Motor neuron (in vitro differentiated cells): ENCODE results near the gene NOL12. TPM values are rescaled to one million over a fixed set of nuclear protein-coding genes. Genes with fewer than 3 reads are reported as not detected.

Source experiments
- ATAC-seq, 8 experiments: fragments of 200-7000 bp; cut with Tn5 transposase; replicated peaks in 6 of 8; 2 replicates each; pipeline ENCODE4 v1.8.0; 2021; ENCODE audit warnings: mild to moderate bottlenecking in 8 of 8, moderate library complexity in 8 of 8
- H3K27ac ChIP-seq, 2 donors: fragments of 250-450 bp; sonication (Bioruptor Pico); 2 replicates each; pipeline ENCODE4 v1.9.0; 2021; ENCODE audit warnings: antibody characterized with exemption in 2 of 2, mild to moderate bottlenecking in 2 of 2, moderate library complexity in 1 of 2
- H3K4me1 ChIP-seq, 2 donors: fragments of 250-450 bp; sonication (Bioruptor Pico); replicated peaks in 1 of 2; 2 replicates each; pipeline ENCODE4 v1.6.1; 2021; ENCODE audit warnings: antibody characterized with exemption in 2 of 2, mild to moderate bottlenecking in 2 of 2, moderate library complexity in 1 of 2
- H3K4me3 ChIP-seq, 5 donors: fragments of 250-450 bp; sonication (Bioruptor Pico); 2 replicates each; pipeline ENCODE4 v1.9.0; 2021; ENCODE audit warnings: antibody characterized with exemption in 5 of 5, mild to moderate bottlenecking in 5 of 5, moderate library complexity in 4 of 5
- WGBS, 10 experiments: fragments of 450-650 bp; shearing (Covaris generic); methylation state at CpG; one replicate each; pipeline ENCODE4 v1.0.0; 2022; 5-methylcytosine and 5-hydroxymethylcytosine counted together
- in situ Hi-C, 9 experiments: fragments of 400-800 bp; cut with MboI; loops; one replicate each; pipeline ENCODE4 v1.15.0; 2021; ENCODE audit warnings: low sequenced_read_pairs in 9 of 9, low pct_unique_long_range_greater_than_20kb in 2 of 9; ENCODE audit not compliant: unreplicated experiment in 9 of 9
- total RNA-seq, 8 experiments: library from RNA; unstranded; fragments of 300-600 nt; gene quantifications; 2 replicates each; pipeline versions ENCODE4 v1.2.3 to v1.2.4, GENCODE V29; 2022

Gene NOL12
- 10 to 100 TPM; 16.4 to 41.8 (median 26.6) TPM for total RNA-seq

- Histone ChIP-seq H3K4me3 (peak within 1 kb of the TSS; percentile 96 to 99 (median 99)), H3K27ac (peak within 1 kb of the TSS; percentile 99), H3K4me1 (peaks cover 2 to 5% of the 10 kb centered on the region in 2 donors)
- in situ Hi-C loops: no loop called here
- WGBS, 10 experiments: 0 to 27% (median 6%) methylated on average over 2 to 24 of the region's 62 CpGs; no CpG with 5 or more reads in 1 of the 10 experiments
- ATAC-seq: peak; percentile 83 to 93 (median 90)
These were observed at the start of gene NOL12 for GRCh38 chr22:37686002-37686982. Gene NOL12, plus strand, starts transcription at chr22:37686343. Its CDS starts 50 bp downstream, at chr22:37686393.

GRCh38 chr22:37636949-37637273 is 49.2 kb upstream of the NOL12 start:
- in situ Hi-C loops: no loop called here
- H3K4me1 ChIP-seq: peaks cover 33 to 67% of the 10 kb centered on the region in 2 donors
- no peak overlapping the region for H3K4me3 ChIP-seq
- H3K27ac ChIP-seq: peak overlapping the region in 1 of 2 donors; percentile 91
- WGBS, 10 experiments: 0 to 100% (median 60%) methylated on average over 1 to 2 of the region's 3 CpGs; no CpG with 5 or more reads in 4 of the 10 experiments
- ATAC-seq: no peak

- Histone ChIP-seq H3K27ac (peak overlapping the region in 1 of 2 donors; percentile 19), H3K4me1 (peaks cover 30 to 57% of the 10 kb centered on the region in 2 donors), H3K4me3 (no peak overlapping the region)
- 50 to 100% (median 93%) methylated on average over 1 to 4 of the region's 11 CpGs; no CpG with 5 or more reads in 6 of the 10 experiments for WGBS, 10 experiments
- ATAC-seq: peak in 3 of 8 experiments; percentile 9 to 45 (median 37)
- in situ Hi-C loops: no loop called here
These were observed 47.6 kb upstream of the NOL12 start for GRCh38 chr22:37638391-37639069.

- peak within 1 kb of the TSS; percentile 20 to 35 (median 31) for H3K4me3 ChIP-seq
- WGBS, 10 experiments: 64 to 100% (median 100%) methylated on average over 1 to 4 of the region's 57 CpGs; no CpG with 5 or more reads in 7 of the 10 experiments
- peak; percentile 7 to 70 (median 52) for ATAC-seq
- H3K4me1 ChIP-seq: peaks cover 23 to 50% of the 10 kb centered on the region in 2 donors
- H3K27ac ChIP-seq: peak within 1 kb of the TSS in 1 of 2 donors; percentile 48
- in situ Hi-C loops: no loop called here
These were observed 46.9 kb upstream of the NOL12 start, which contains the start of gene SH3BP1 for GRCh38 chr22:37639070-37639760. Gene SH3BP1, plus strand, starts transcription at chr22:37639669. Its CDS starts 119 bp downstream, at chr22:37639788.

GRCh38 chr22:37639771-37640590 is 46.2 kb upstream of the NOL12 start:
- peak in 5 of 8 experiments; percentile 2 to 21 (median 15) for ATAC-seq
- in situ Hi-C loops: no loop called here
- WGBS, 10 experiments: 0% methylated on average over 2 of the region's 27 CpGs; no CpG with 5 or more reads in 9 of the 10 experiments
- peak overlapping the region in 1 of 2 donors; percentile 48 for H3K27ac ChIP-seq
- H3K4me1 ChIP-seq: peaks cover 15 to 43% of the 10 kb centered on the region in 2 donors
- H3K4me3 ChIP-seq: peak overlapping the region; percentile 20 to 35 (median 31)

- 83% methylated on average over 1 of the region's 24 CpGs; no CpG with 5 or more reads in 9 of the 10 experiments for WGBS, 10 experiments
- Histone ChIP-seq H3K4me3 (peak overlapping the region in 1 of 5 donors; percentile 31), H3K27ac (no peak overlapping the region), H3K4me1 (peaks cover 11 to 34% of the 10 kb centered on the region in 2 donors)
- no peak for ATAC-seq
- in situ Hi-C loops: no loop called here
These were observed 45.3 kb upstream of the NOL12 start for GRCh38 chr22:37640591-37641560.

GRCh38 chr22:37641561-37641949 is 44.6 kb upstream of the NOL12 start:
- in situ Hi-C loops: no loop called here

GRCh38 chr22:37643225-37643847 is 42.8 kb upstream of the NOL12 start:
- H3K4me3 ChIP-seq: no peak overlapping the region
- H3K4me1 ChIP-seq: peaks cover 11 to 20% of the 10 kb centered on the region in 2 donors
- in situ Hi-C loops: no loop called here
- no peak overlapping the region for H3K27ac ChIP-seq
- 40 to 60% (median 44%) methylated on average over 1 to 4 of the region's 9 CpGs; no CpG with 5 or more reads in 6 of the 10 experiments for WGBS, 10 experiments
- ATAC-seq: peak; percentile 63 to 84 (median 78)

More at GRCh38 chr22:37641561-37641949, 44.6 kb upstream of the NOL12 start:
- ATAC-seq: no peak
- Histone ChIP-seq H3K27ac (no peak overlapping the region), H3K4me1 (peaks cover 11 to 30% of the 10 kb centered on the region in 2 donors), H3K4me3 (no peak overlapping the region)
- WGBS, 10 experiments: 60 to 100% (median 94%) methylated on average over 1 to 5 of the region's 5 CpGs; no CpG with 5 or more reads in 3 of the 10 experiments

- Histone ChIP-seq H3K27ac (no peak overlapping the region), H3K4me3 (no peak overlapping the region), H3K4me1 (peaks cover 0 to 2% of the 10 kb centered on the region in 2 donors)
- ATAC-seq: no peak
- in situ Hi-C loops: no loop called here
- 83 to 100% (median 100%) methylated on average over 1 to 2 of the region's 9 CpGs; no CpG with 5 or more reads in 6 of the 10 experiments for WGBS, 10 experiments
These were observed 38.8 kb upstream of the NOL12 start for GRCh38 chr22:37647317-37647716.

- Histone ChIP-seq H3K4me3 (no peak overlapping the region), H3K27ac (no peak overlapping the region), H3K4me1 (peaks cover 0 to 2% of the 10 kb centered on the region in 2 donors)
- in situ Hi-C loops: no loop called here
- ATAC-seq: peak in 3 of 8 experiments; percentile 60 to 72 (median 64)
- WGBS, 10 experiments: 47 to 100% (median 94%) methylated on average over 1 to 6 of the region's 9 CpGs; no CpG with 5 or more reads in 4 of the 10 experiments
These were observed 38.2 kb upstream of the NOL12 start for GRCh38 chr22:37647928-37648327.
